Suppressor macrophage treated with lipopolysaccharide for 4 hours (primary cell): ENCODE results near the gene FLOT1.

Source experiments
- DNase-seq: peaks from one replicate; pipeline ENCODE4 v3.0.0-alpha.2; 2020

Gene FLOT1

GRCh38 chr6:30742316-30743098, at the start of gene FLOT1:
FLOT1 (minus strand) TSS chr6:30742687; CDS start chr6:30742189, 498 bp downstream.
- DNase-seq: peak; percentile 99

- DNase-seq: no peak
These were observed 48.4 kb upstream of the FLOT1 start for GRCh38 chr6:30790724-30791383.

- no peak for DNase-seq
These were observed 47.1 kb upstream of the FLOT1 start for GRCh38 chr6:30789606-30790005.

DNA sequence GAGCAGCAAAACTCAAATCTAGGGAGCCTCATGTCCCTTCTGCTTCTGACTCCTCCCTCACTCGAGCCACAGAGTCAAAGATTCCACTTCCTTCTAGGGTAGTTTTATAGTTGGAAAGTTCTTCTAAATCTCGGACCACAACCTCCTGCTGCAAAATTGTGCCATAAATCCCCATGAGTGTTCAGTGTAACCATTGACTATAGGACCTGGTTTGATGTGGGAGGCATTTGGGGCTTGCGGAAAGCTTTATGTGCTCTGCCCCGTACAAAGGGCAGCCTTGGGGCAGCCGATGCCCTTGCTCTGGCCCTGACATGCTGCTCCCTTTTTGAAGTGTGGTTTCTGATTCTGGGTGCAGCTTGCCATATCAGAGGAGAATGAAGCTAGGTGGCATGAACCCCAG, 45.5 kb upstream of the FLOT1 start:
- DNase-seq: peak; percentile 79

GRCh38 chr6:30782425-30783014, 40.0 kb upstream of the FLOT1 start:
- DNase-seq: no peak

- peak; percentile 98 for DNase-seq
These were observed 39.4 kb upstream of the FLOT1 start for GRCh38 chr6:30781743-30782424.

DNA sequence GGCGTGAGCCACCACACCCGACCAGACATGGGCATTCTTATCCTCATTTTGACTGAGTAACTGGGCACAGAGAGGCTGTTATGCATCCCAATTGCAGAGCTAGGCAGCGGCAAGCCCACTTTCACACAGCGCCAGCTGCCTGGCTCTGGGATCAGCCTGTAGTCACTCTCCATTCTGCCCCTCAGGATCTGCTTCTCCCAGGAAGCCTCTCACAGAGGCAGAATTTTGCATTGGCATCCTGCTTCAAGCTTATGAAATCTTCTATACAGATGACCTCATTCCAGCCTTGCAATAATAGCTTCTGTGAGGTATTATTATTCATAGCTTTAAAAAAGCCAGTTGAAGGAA, 38.9 kb upstream of the FLOT1 start:
- no peak for DNase-seq

DNA sequence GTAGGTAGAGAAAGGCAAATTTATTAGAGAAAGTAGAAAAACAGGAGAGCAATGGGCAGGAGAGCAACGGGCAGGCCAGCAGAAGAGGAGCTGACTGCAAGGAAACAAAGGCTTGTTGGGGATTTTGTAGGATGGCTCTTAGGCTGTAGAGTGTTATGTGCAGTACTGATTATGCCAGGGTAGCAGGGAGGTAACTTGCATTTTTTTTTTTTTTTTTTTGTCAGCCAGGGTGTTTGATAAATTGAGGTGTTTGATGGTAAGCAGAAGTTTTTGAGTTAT, 38.1 kb upstream of the FLOT1 start:
- DNase-seq: no peak

GRCh38 chr6:30779850-30780641, 37.6 kb upstream of the FLOT1 start:
- DNase-seq: no peak

DNA sequence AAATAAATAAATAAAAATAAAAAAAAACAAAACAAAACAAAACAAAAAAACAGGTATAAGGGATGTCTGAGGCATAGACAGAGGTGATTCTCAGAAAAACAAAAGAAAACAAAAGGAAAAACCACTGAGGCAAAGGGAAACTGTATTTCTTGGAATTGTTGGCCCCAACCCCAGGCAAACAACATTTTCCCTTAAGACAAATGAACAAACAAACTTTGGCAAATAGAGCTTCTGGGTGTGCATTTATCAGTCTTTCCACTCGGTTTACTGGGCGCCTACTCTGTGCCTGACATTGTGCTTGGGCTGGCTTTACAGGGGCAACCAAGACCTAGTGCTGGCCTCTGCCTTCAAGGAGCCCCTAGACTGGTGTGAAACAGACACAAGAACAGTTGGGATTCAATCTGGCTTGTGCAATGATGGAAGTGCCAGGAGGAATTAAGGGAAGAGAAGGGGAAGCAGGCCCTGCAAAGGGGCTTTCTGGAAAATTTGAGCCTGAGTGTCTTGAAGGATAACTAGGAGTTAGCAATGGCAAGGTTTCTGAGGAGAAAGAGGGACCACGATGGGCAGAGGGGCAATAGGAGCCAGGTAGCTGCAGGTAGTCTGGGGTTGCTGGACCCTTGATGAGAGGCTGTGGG, 35.6 kb upstream of the FLOT1 start:
- peak; percentile 80 for DNase-seq

- no peak for DNase-seq
These were observed 34.6 kb upstream of the FLOT1 start for GRCh38 chr6:30777155-30777485.

GRCh38 chr6:30776390-30777154, 34.1 kb upstream of the FLOT1 start:
- DNase-seq: peak; percentile 50

GRCh38 chr6:30775104-30775503, 32.6 kb upstream of the FLOT1 start:
- DNase-seq: no peak

GRCh38 chr6:30774701-30775100, 32.2 kb upstream of the FLOT1 start:
- no peak for DNase-seq

GRCh38 chr6:30770592-30770991, 28.1 kb upstream of the FLOT1 start:
- no peak for DNase-seq

DNA sequence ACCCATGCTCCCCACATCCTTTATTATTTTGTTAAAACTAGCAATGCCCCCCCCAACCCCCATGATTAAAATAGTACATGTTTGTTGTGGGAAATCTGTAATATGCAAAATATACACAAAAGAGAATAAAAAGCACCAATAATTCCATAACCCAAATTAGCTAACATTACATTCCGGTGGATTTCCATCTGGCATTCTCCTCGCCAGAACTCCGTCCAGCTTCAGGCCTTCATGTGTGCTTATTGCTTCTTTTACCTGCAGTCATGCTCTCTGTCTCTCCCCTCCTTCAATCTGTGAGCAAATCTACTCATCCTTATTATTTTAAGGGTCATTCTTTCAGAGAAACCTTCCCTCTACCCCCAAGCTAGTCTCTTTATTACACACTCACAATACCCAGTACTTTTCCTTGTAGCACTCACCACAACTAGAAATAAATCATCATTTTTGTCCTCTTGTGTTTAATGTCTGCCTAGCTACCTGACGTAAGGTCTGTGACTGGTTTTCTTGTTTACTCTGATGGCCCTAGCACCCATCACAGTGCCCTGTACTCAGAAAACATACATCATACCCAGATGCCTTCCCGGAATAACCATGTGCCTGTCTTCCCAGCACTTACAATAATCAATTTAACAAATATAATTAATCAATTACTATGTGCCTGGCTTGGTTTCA, 27.5 kb upstream of the FLOT1 start:
- DNase-seq: no peak

GRCh38 chr6:30769088-30769852, 26.8 kb upstream of the FLOT1 start:
- peak; percentile 87 for DNase-seq

DNA sequence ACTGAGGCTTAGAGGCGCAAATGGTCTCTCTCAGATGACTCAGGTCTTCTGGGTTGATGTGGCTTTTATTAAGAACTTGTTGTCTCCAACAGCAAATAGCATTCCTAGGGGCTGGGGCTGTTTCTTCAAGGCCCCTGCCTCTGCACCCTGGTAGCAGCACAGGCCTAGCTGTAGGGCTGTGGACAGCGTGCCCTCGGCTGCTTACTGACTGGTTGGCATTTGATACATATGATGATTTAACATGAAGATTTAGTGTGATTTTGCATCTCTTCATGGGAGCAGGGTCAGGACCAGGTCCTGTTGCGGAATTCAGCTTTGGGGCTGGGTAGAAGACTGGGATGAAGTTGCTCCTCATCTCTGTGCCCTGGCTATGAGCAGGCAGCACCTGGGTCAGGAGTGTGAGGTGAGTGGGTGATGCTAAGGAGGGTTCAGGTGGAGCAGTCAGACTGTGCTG, 26.2 kb upstream of the FLOT1 start:
- no peak for DNase-seq

GRCh38 chr6:30767944-30768301, 25.4 kb upstream of the FLOT1 start:
- DNase-seq: no peak

GRCh38 chr6:30767158-30767943, 24.9 kb upstream of the FLOT1 start:
- no peak for DNase-seq
